Mesodermal cell (in vitro differentiated cells): Measurements from ENCODE around the gene LRP1B.

Experiments
- H3K27ac ChIP-seq: 2 replicates; pipeline ENCODE4 v1.7.0; 2013; ENCODE audit warnings: mild to moderate bottlenecking, low read depth, low read length, moderate library complexity; ENCODE audit not compliant: severe bottlenecking
- H3K36me3 ChIP-seq: 2 replicates; pipeline ENCODE4 v1.7.1; 2013; ENCODE audit warnings: mild to moderate bottlenecking, low read length, moderate library complexity; ENCODE audit not compliant: control insufficient read depth, insufficient read depth
- H3K4me1 ChIP-seq: one replicate; pipeline ENCODE4 v1.7.1; 2013; ENCODE audit warnings: mild to moderate bottlenecking, low read length; ENCODE audit not compliant: insufficient read depth, control insufficient read depth, poor library complexity, severe bottlenecking
- H3K4me3 ChIP-seq: 2 replicates; pipeline ENCODE4 v1.7.0; 2013; ENCODE audit warnings: low read length, control low read depth, mild to moderate bottlenecking; ENCODE audit not compliant: insufficient read depth, poor library complexity, severe bottlenecking; ENCODE audit errors: extremely low read depth
- H3K9me3 ChIP-seq: 2 replicates; pipeline ENCODE4 v1.7.1; 2013; ENCODE audit warnings: mild to moderate bottlenecking, low read length, moderate library complexity; ENCODE audit not compliant: control insufficient read depth
- whole genome bisulfite sequencing, 2 experiments: methylation state at CpG; one replicate each; pipeline ENCODE4 v1.1.5; 2013; ENCODE audit warnings: missing lambda C conversion rate in 2 of 2; ENCODE audit not compliant: insufficient coverage in 2 of 2; 5-methylcytosine and 5-hydroxymethylcytosine counted together

LRP1B gene

GRCh38 chr2:141467331-141467730 lies 663.5 kb downstream of the LRP1B start:
- H3K27ac ChIP-seq = no peak overlapping the region
- H3K9me3 ChIP-seq = no peaks in the 10 kb centered on the region
- no peaks in the 10 kb centered on the region for H3K36me3 ChIP-seq
- WGBS, 2 experiments = 83% methylated on average over 1 of the region's 1 CpG; no CpG with 5 or more reads in 1 of the 2 experiments
- H3K4me1 ChIP-seq = no peaks in the 10 kb centered on the region
- no peak overlapping the region for H3K4me3 ChIP-seq

- no peaks in the 10 kb centered on the region for H3K4me1 ChIP-seq
- no peaks in the 10 kb centered on the region for H3K36me3 ChIP-seq
- no peak overlapping the region for H3K4me3 ChIP-seq
- H3K9me3 ChIP-seq = no peaks in the 10 kb centered on the region
- H3K27ac ChIP-seq = no peak overlapping the region
Measured at GRCh38 chr2:141464995-141465394, 665.8 kb downstream of the LRP1B start.

DNA sequence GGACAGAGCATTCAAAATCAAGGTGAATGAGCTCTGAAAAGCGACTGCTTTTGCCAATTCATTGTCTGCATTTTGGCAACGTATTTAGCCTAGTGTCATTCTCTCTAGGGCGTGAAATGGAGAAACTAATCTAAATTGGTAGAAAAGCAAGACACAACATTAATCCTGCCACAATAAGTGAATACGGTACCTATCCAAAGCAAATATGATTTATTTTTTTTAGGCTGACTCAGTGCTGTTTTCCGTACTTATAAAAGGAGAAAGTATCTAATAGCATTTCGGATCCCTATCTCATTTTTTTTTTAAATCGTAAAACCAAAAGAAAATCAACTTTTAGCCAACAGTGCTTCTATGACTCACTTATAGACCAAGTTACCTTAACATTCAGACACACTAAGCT lies 672.5 kb downstream of the LRP1B start:
- Histone ChIP-seq H3K27ac (no peak overlapping the region), H3K9me3 (no peaks in the 10 kb centered on the region), H3K4me3 (no peak overlapping the region), H3K36me3 (no peaks in the 10 kb centered on the region), H3K4me1 (no peaks in the 10 kb centered on the region)
- 60 to 100% methylated on average over 1 to 3 of the region's 7 CpGs for WGBS, 2 experiments

DNA sequence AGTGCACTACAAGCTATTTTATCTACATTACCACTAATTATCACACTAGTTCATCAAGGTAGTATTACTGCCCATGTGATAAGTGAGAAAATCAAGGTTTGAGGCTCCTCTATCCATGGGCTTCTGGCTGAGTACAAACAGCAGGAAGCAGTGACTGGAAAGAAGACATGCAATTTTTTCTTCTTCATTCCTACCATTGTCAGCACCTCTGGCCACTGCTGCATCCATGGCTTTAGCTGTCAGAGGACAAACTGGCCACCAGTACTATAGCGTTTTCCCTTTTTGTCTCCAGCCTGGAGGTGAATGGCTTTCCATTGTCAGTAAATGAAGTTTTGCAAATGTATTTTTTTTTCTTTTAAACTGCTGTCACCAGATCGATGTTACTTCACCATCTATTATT lies 674.9 kb downstream of the LRP1B start:
- 40% methylated on average over 1 of the region's 2 CpGs; no CpG with 5 or more reads in 1 of the 2 experiments for WGBS, 2 experiments
- H3K36me3 ChIP-seq = no peaks in the 10 kb centered on the region
- H3K27ac ChIP-seq = no peak overlapping the region
- H3K9me3 ChIP-seq = no peaks in the 10 kb centered on the region
- no peaks in the 10 kb centered on the region for H3K4me1 ChIP-seq
- H3K4me3 ChIP-seq = no peak overlapping the region

DNA sequence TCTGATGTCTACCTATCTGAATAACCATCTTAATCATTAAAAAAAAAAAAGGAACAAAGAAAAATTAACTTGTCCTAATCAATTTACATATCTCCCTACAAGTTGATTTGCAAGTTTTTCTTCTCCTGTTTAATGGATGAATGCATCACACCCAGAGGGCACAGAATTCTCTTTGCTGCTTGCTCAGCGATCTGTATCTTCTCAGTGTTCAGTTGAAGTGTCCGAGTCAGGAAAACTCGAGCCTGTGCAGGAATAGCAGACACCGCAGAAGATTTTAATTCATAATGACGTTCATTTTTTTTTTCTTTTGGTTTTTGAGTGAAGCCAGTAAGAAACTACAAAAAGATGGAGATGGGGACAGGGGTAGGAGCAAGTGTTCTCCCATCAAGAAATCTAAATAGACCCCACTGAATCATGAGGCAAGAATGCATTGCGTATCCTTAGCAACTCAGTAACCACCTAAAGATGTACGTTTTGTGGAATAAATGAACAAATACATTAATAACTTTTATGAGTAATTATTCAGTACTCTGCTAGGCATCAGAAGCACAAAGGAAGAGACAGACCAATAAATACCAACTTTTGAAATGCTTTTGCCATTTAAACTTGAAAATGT lies 675.5 kb downstream of the LRP1B start:
- H3K4me1 ChIP-seq = no peaks in the 10 kb centered on the region
- H3K4me3 ChIP-seq = no peak overlapping the region
- H3K36me3 ChIP-seq = no peaks in the 10 kb centered on the region
- no peak overlapping the region for H3K27ac ChIP-seq
- no peaks in the 10 kb centered on the region for H3K9me3 ChIP-seq
- 83 to 92% methylated on average over 3 to 4 of the region's 7 CpGs for WGBS, 2 experiments

DNA sequence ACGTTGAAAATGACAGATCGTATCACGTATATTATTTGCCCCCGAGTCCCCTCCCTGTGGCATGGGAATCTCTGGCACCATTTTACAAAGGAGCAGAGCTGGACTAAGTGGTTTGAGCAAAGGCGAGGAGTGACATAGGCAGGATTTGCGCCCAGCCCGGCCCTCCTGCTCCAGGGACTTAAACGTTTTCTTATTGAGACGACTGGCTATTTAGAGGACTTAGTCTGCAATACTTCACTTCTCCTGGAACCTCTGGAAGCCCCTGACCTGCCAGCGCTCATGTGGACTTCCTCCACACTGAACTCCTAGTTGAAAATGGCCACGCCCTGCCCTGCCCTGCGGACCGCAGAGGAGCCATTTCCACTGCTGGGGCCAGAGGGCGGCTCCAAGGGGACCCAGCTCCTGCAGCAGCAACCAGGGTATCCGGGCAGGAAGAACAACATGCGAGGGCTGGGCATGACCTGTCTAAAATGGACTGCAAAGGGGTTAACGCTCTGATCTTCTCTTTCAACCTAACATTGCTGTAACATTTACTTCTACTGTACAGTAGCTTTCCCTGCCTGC lies 690.7 kb downstream of the LRP1B start:
- WGBS, 2 experiments = 87 to 99% methylated on average over 15 to 16 of the region's 17 CpGs
- no peak overlapping the region for H3K4me3 ChIP-seq
- no peaks in the 10 kb centered on the region for H3K4me1 ChIP-seq
- H3K9me3 ChIP-seq = no peaks in the 10 kb centered on the region
- H3K27ac ChIP-seq = no peak overlapping the region
- H3K36me3 ChIP-seq = no peaks in the 10 kb centered on the region

DNA sequence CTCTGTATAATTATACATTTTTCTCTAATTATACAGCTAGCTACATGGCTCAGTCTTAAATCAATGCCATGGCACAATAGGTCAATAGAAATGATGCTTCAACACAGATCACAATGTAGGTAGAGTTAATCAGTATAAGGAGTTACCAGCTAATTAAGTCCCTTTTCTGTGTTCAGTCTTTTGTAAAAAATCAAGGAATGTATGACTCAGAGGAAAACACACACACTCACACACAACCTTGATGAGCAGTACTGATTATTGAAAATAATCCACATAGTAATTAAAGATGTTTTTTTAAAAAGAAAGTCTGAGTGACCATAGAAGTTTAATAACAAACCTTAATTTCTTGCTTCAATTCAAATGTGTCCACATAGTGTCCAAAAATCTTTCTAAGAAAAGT lies 691.3 kb downstream of the LRP1B start:
- no peaks in the 10 kb centered on the region for H3K4me1 ChIP-seq
- no peak overlapping the region for H3K4me3 ChIP-seq
- H3K9me3 ChIP-seq = peaks cover under 1% of the 10 kb centered on the region
- H3K36me3 ChIP-seq = no peaks in the 10 kb centered on the region
- no peak overlapping the region for H3K27ac ChIP-seq

DNA sequence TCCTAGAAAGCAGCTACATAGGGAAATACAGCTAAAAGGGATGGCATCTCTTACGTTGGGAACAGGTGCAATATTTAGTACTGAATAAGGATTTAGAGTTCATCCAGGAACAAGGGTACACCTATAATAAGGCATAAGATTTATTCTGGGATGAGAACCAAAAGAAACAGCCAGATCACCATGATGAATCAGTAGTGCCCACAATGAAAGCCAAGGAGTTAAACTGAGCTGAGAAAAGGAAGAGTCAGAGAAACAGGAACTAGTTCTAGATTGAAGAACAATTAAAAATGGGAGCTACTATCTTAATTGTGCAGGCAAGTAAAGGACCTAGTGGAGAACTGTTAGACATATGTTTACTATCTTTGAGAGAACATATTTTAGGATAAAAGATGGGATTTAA lies 692.3 kb downstream of the LRP1B start:
- WGBS, 2 experiments = no CpG with 5 or more reads among the region's 1 CpG
- Histone ChIP-seq H3K27ac (no peak overlapping the region), H3K36me3 (no peaks in the 10 kb centered on the region), H3K4me3 (no peak overlapping the region), H3K4me1 (no peaks in the 10 kb centered on the region), H3K9me3 (peaks cover 3% of the 10 kb centered on the region)

DNA sequence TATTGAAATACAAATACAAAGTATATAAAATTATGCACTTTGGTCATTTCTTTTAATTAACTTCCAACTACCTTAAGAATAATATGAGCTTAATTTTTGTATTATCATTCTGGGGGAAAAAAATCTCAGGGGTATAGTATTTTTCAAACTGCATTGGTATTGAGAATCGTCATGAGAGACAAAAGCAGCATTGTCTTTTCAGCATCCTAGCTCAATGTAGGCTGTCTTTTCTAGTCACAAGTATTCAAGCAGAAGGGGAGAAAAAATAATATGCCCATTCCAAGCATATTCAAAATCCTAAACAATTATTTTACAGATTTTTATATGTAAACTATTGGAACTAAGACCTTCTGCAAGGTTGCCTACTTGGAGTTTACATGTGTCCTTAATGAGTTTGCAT lies 693.3 kb downstream of the LRP1B start:
- Histone ChIP-seq H3K27ac (no peak overlapping the region), H3K36me3 (no peaks in the 10 kb centered on the region), H3K9me3 (peaks cover 3% of the 10 kb centered on the region), H3K4me1 (no peaks in the 10 kb centered on the region), H3K4me3 (no peak overlapping the region)
- no CpG with 5 or more reads among the region's 1 CpG for WGBS, 2 experiments

GRCh38 chr2:141423124-141423523 lies 707.7 kb downstream of the LRP1B start:
- no peak overlapping the region for H3K27ac ChIP-seq
- H3K4me3 ChIP-seq = no peak overlapping the region
- no peaks in the 10 kb centered on the region for H3K4me1 ChIP-seq
- no peaks in the 10 kb centered on the region for H3K36me3 ChIP-seq
- H3K9me3 ChIP-seq = no peaks in the 10 kb centered on the region

DNA sequence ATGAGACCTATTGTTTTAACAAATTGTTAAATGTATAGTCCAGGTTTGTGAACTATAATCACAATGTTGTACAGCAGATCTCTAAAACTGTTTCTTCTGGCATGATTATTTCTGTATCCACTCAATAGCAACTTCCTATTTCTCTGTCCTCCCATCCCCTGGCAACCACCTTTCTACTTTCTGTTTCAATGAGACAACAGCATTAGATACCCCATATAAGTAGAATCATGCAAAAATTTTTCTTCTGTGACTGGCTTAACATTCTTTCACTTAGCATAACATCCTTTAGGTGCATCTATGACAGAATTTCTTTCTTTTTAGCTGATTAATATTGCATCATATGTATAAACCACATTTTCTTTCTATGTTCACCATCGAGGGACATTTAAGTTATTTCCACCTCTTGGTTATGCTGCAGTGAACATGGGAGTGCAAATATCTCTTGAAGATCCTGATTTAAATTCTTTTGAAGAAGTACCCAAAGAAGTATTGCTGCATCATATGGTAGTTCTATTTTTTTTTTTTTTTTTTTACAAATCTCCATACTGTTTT lies 713.5 kb downstream of the LRP1B start:
- no peak overlapping the region for H3K27ac ChIP-seq
- no CpG with 5 or more reads among the region's 1 CpG for WGBS, 2 experiments
- no peaks in the 10 kb centered on the region for H3K9me3 ChIP-seq
- no peaks in the 10 kb centered on the region for H3K4me1 ChIP-seq
- no peaks in the 10 kb centered on the region for H3K36me3 ChIP-seq
- H3K4me3 ChIP-seq = no peak overlapping the region
